ENCODE measurements around the gene SH3PXD2A. TPM values are rescaled to one million over a fixed set of nuclear protein-coding genes. Genes with fewer than 3 reads are reported as not detected.

Gene SH3PXD2A
- total and polyA plus RNA-seq, 10 of the 15 experiments (the other 5 are each of a cell fraction or from before 2014, with no cell fraction given), result 0.63 to 14.0 (median 4.4) TPM

DNA sequence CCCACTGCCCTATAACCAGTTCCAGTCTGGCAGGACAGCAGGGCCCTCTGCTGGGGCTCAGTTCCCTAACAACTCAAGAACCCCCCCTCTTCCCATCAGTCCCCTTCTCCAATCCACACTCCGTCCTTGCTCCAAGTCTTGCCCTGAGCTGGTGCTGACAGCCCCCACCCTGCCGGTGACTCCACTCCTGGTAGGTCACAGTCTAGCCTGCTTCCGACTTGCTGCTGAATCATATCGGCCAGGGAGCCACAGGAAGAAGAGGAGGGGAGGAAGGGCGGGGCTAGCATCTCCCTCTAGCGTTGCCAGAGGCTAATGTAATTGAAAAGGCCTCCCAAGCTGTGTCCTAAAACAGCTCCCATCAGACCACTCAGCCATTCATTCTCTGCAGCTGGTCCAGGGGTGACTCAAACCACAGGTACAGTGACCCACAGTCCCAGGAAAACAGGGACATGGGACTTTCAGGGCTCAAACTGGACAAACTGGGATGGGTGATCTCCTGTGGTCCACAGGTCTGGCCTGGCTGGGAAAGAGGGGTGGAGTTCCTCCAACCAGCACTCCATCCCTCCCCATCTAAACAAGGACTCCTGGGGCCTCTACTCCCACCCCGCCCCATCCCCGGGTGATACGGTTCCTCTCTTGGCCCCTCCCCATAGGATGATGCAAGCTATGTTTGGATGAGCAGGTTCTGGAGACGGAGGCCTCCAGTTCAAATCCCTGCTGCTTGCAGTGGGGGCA lies 158.8 kb downstream of the SH3PXD2A start (continued):
- TF ChIP-seq EED (IDR thresholded peaks at IDR 0.05; ENCODE audit: low read depth), result peak; percentile 77
- TF ChIP-seq ZZZ3 (IDR thresholded peaks at IDR 0.05; ENCODE audit: control insufficient read depth, insufficient read length, low read depth), result no peak
- TF ChIP-seq, protein P1, sequence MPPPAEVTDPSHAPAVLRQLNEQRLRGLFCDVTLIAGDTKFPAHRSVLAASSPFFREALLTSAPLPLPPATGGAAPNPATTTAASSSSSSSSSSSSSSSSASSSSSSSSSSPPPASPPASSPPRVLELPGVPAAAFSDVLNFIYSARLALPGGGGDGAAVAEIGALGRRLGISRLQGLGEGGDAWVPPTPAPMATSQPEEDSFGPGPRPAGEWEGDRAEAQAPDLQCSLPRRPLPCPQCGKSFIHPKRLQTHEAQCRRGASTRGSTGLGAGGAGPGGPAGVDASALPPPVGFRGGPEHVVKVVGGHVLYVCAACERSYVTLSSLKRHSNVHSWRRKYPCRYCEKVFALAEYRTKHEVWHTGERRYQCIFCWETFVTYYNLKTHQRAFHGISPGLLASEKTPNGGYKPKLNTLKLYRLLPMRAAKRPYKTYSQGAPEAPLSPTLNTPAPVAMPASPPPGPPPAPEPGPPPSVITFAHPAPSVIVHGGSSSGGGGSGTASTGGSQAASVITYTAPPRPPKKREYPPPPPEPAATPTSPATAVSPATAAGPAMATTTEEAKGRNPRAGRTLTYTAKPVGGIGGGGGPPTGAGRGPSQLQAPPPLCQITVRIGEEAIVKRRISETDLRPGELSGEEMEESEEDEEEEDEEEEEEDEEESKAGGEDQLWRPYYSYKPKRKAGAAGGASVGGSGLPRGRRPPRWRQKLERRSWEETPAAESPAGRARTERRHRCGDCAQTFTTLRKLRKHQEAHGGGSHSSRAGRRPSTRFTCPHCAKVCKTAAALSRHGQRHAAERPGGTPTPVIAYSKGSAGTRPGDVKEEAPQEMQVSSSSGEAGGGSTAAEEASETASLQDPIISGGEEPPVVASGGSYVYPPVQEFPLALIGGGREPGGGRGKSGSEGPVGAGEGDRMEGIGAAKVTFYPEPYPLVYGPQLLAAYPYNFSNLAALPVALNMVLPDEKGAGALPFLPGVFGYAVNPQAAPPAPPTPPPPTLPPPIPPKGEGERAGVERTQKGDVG (CRISPR knock-in tag; IDR thresholded peaks at IDR 0.05), result no peak
- TF ChIP-seq FOXK2 (IDR thresholded peaks at IDR 0.05), result no peak
- TF ChIP-seq NRF1 (conservative IDR thresholded peaks at IDR 0.05; ENCODE audit: low read depth, low read length), result no peak
- TF ChIP-seq LARP7 (IDR thresholded peaks at IDR 0.05), result peak; percentile 69; the same call in 1 of the 2 replicates
- TF ChIP-seq SUPT20H (IDR thresholded peaks at IDR 0.05; ENCODE audit: borderline replicate concordance, control insufficient read depth, low read depth, low read length), result no peak
- TF ChIP-seq, protein P2, sequence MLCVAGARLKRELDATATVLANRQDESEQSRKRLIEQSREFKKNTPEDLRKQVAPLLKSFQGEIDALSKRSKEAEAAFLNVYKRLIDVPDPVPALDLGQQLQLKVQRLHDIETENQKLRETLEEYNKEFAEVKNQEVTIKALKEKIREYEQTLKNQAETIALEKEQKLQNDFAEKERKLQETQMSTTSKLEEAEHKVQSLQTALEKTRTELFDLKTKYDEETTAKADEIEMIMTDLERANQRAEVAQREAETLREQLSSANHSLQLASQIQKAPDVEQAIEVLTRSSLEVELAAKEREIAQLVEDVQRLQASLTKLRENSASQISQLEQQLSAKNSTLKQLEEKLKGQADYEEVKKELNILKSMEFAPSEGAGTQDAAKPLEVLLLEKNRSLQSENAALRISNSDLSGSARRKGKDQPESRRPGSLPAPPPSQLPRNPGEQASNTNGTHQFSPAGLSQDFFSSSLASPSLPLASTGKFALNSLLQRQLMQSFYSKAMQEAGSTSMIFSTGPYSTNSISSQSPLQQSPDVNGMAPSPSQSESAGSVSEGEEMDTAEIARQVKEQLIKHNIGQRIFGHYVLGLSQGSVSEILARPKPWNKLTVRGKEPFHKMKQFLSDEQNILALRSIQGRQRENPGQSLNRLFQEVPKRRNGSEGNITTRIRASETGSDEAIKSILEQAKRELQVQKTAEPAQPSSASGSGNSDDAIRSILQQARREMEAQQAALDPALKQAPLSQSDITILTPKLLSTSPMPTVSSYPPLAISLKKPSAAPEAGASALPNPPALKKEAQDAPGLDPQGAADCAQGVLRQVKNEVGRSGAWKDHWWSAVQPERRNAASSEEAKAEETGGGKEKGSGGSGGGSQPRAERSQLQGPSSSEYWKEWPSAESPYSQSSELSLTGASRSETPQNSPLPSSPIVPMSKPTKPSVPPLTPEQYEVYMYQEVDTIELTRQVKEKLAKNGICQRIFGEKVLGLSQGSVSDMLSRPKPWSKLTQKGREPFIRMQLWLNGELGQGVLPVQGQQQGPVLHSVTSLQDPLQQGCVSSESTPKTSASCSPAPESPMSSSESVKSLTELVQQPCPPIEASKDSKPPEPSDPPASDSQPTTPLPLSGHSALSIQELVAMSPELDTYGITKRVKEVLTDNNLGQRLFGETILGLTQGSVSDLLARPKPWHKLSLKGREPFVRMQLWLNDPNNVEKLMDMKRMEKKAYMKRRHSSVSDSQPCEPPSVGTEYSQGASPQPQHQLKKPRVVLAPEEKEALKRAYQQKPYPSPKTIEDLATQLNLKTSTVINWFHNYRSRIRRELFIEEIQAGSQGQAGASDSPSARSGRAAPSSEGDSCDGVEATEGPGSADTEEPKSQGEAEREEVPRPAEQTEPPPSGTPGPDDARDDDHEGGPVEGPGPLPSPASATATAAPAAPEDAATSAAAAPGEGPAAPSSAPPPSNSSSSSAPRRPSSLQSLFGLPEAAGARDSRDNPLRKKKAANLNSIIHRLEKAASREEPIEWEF (IDR thresholded peaks at IDR 0.05; ENCODE audit: insufficient replicate concordance, low read depth, low read length), result no peak

All from GM12878 (cell line).